HPDE6-E6E7 (cell line): ENCODE data around the gene USP47.
"Not testable (repeated sequence)": the region's sequence is repeated elsewhere in the genome, so short reads cannot be mapped to it uniquely, and the experiment has no call there.

Experiments
- DNase-seq: peaks from one replicate; pipeline ENCODE4 v3.0.0; 2011; ENCODE audit warnings: missing footprints; ENCODE audit errors: extremely low spot score

USP47 gene

DNA sequence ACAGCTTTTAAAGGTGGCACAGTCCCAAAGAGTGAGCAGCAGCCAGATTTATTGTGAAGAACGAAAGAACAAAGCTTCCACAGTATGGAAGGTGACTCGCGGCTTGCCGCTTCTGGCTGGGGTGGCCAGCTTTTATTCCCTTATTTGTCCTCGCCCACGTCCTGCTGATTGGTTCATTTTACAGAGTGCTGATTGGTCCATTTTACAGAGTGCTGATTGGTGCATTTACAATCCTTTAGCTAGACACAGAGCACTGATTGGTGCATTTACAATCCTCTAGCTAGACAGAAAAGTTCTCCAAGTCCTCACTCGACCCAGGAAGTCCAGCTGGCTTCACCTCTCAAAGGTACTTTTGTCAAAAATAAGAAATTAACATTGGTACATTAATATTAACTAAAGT lies 10.4 kb upstream of the USP47 start:
- not testable (repeated sequence) for DNase-seq

DNA sequence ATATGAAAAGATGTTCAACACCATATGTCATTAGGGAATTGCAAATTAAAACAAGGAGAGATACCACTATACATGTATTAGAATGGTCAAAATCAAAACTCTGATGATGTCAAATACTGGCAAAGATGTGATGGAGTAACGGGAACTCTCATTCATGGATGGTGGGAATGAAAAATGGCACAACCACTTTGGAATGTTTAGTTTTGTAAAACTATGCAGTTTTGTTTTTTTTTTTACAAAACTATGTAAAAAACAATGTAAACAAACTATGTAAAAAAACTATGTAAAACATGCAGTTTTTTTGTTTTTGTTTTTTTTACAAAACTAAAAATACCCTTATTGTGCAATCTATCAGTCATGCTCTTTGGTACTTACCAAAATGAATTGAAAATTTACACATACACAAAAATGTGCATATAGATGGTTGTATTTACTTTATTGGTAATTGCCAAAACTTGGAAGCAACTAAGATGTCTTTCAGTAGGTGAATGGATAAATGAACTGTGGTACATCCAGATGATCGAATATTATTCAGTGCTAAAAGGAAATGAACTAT lies 5.0 kb upstream of the USP47 start:
- no peak for DNase-seq

DNA sequence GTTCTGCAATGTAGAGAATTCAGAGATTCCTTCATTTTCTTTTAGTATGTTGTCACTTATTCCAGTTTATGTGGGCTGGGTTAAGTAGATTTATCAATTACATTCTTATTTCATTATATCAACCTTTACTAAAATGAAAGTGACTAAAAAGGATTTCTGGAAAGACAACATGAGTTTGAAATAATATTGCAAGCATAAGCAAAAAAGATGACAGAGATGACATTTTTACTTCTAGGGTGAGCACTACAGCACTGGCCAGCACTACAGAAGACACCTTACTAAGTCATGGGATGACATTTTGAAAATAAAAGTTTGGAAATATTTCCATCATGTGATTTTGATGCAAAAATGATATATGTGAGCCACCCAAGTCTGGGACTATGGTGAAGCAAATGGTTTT lies 2.1 kb upstream of the USP47 start:
- no peak for DNase-seq

DNA sequence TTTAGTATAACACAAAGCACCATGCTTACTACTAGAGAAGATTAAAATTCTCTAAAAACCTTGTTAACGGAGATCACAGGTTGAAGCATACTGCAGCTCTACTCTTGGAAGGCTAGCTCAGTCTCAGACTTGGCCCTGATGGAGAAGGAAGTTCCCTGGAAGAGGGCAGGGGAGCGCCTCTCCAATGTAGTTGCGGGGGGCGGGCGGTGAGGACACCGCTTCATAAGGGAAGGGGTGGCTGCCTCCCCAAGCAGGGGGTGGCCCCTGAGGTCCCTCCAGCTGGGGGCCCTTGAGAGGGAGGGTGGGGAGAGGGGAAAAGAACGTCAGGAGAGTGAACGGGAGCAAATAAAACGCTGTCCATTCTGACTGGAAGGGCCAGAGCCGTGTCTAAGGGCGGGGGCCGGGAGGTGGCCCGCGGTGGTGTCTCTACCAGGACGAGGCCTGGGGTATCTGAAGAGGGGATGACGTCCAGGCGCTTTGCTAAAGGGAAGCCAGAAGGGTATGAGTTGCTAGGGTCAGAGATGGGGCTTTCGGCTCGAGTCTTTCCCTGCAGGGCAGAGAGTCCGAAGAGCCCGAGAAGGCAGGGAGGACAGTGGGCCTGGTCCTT lies 553 bp upstream of the USP47 start:
- no peak for DNase-seq

DNA sequence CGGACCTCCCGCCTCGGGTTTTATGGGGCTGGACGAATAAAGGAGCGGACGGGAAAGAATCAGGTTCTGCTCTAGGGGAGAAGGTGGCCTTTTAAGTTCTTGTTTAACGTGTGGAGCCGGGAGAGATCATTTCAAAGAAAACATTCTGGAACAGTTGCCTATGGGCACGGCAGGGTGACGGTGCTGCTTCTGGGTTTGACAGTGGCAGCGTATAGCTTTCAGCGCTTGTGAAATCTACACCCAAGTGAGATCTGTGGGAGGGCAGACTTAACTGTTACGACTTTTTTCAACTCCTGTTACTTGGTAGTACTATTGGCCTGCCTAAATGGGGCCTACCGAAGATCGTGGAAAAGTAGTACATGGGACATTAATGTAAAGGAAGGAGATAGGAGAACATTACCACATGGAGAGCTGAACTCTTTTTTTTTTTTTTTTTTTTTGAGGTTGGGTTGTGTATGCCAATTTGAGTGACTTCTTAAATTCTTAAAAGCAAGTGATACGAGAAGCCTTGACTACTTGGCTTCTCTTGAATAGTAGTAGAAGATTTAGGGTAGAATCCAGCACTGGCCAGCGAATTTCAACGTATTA lies 743 bp downstream of the USP47 start:
- peak; percentile 21 for DNase-seq

DNA sequence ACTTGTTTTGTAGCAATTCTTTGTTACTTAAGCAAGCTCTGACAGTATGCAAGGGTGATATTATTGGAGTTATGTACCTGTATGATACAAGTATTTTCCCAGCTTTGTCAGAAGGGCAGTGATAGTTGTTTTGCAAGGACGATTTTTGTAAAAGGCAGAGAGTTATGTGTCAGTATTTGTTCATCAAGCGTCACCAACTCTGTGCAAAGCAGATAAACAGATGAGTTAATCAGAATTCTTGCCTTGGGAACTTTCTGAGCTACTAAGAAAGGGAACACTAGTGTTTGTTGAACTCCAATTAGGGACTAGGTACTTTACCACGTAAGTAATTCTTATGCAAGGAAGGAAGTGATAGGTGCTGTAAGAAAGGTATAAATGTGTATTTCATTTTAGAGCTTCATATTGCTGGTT lies 1.4 kb downstream of the USP47 start:
- DNase-seq, result peak; percentile 23

DNA sequence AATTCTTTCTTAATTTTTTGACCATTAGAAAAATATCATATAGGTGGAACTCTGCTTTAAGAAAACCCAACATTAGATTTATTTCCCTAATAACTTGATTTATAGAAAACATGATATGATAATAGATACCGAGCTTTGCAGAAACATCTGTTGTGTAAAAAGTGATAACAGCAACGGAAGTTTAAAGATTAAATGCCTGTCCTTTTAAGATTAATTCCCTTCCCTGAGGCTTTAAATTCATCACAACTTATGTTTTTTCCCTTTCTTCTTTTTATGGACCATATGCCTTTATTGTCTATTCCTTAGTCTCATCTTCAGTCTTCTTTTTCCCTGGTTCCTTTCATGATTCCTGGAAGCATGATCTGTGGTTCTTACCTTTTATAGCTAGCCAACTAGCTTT lies 1.9 kb downstream of the USP47 start:
- DNase-seq, result no peak

DNA sequence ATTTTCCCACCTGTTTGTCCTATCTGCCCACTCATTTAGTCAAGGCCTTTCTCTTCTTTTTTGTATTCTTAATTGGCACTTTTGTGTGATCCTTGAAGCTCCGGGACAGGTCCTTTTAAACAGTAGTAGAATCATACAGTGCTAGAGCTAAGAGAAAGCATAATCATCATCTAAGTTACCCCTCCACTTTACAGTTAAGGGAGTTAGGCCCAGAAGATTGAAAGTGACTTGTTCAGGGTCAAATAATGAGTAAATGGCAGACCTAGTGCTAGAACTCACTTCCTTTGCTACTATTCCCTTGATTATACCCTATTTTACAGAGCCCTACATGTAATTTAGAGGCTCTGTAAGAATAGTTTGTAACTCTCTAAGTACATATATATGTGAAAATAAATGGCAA lies 2.5 kb downstream of the USP47 start:
- DNase-seq, result no peak

DNA sequence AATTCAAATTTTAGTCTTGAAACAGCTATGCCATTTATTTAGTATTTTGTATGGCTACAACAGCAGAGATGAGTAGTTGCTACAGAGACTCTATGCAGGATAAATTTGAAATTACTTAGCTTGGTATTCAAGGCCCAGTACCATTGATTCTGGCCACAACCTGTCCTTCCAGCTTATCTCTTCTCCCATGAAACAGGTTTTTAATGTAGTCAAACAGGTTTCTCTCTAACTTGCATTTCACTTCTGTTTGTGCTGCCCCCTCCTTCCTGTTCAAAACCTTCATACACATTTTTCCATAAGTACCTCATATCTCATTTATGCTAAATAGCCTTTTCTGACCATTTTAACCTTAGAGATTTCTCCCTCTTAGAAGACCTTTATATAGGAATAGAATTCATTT lies 3.3 kb downstream of the USP47 start:
- DNase-seq, result peak; percentile 14

DNA sequence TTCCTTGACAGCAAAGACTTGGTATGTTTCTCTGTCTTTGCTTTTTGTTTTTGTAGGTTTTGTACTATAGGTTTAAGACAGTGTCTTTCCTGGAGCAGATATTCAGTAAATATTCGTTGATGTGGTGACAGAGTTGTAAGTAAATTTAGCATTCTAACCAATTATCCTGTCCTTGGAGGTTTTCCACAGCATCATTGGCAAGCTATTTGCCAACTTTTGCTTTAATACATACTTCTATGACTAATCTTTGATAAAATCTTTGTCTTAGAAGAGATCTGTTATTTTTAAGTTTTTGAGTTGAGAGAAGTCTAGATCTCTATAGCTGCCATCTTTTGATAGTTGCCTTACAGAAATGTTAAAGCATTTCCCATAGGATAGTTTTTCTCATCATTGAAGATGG lies 3.8 kb downstream of the USP47 start:
- DNase-seq, result no peak

DNA sequence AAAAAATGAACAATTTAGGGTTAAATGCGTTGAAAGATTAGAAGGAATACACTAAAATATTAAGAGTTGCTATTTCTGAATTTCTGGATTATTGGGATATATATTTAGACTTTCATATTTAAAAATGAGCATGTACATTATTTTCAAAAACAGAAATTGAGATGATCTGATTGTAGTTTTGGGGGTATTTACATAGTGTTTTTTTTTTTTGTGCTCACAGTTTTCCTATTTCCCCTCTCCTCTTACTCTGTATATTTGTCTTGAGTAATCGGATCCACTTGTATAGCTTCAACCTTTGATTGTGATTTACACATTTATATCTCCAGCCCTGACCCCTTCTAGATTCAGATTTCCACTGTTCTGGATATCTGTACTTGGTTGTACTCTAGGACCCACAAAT lies 5.3 kb downstream of the USP47 start:
- DNase-seq, result no peak

DNA sequence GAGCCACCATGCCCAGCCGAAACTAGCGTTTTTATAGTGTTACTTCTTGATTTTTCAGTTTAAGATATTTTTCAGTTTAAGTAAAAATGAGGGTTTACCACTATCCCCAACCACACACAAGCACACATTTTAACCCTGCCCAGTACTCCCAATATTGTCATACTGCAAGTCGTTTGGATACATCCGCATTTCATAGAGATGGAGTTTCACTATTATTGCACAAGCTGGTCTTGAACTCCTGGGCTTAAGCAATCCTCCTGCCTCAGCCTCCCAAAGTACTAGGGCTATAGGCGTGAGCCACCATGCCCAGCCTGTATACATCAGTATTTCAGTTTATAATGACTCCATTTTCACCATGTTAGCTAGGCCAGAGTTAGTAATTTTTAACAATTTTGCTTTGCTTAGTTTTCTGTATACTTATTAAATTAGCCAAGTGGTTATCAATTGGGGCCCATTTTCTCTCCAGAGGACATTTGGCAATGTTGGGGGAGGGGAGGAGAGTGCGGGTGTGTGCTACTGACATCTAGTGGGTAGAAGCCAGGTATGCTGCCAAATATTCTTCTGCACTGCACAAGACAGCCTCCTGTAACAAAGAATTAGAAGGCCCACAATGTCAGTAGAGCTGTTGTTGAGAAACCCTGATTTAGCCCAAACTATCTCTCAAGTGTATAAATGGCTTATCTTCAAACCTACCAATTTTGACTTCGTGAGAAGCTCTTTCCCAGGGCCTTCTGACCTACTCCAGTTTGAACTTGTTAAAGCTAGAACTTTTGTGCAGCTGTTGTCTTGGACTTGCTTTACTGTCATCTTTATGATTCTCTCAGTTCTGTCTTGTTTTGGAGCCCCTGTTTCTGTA lies 7.3 kb downstream of the USP47 start:
- DNase-seq, result peak; percentile 20

DNA sequence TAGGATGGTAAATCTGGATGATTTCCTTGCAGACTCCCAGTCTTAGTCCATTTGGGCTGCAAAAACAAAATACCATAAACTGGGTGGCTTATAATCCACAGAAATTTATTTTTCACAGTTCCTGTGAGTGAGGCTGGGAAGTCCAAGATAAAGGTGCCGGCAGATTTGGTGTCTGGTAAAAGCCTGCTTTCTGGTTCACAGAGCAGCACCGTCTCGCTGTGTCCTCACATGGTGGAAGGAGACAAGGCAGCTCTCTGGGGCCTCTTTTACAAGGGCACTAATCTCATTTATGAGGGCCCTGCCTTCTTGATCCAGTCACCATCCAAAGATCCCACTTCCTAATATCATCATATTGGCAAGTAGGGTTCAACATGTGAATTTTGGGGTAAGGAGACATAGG lies 8.9 kb downstream of the USP47 start:
- no peak for DNase-seq

DNA sequence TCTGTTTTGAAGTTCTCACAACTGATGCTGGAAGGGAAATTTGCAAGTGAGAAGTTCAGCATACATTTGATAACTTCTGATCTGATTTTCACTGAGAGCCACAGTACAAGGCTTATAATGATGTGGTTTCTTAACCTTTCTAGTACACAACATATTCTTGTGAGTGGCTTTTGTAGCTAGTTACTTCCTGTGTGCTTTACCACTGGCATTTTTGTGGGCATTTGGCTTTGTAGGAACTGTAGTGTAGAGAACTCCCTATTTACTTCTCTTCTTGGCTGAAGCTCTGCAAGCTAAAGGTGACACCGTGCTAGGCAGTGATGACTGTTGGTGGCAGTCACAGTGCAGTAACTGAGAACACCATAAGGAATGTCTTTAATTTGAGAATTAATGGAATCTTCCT lies 14.9 kb downstream of the USP47 start:
- no peak for DNase-seq

DNA sequence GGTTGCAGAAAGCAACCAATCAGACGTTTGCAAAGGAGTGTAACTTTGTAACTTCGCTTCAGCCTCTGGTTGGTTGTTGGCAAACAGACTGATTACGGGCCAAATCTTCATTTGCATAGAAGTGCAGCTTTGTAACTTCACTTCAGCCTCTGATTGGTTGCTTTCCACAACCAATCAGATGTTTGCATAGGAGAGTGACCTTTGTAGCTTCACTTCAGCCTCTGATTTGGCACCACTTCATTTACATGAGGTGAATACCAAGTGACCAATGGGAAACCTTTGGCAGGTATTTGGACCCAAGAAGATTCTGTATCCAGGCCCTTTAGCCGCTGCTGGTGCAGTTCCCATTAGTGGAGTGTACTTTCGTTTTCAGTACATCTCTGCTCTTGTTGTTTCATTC lies 16.0 kb downstream of the USP47 start:
- DNase-seq, result no peak

DNA sequence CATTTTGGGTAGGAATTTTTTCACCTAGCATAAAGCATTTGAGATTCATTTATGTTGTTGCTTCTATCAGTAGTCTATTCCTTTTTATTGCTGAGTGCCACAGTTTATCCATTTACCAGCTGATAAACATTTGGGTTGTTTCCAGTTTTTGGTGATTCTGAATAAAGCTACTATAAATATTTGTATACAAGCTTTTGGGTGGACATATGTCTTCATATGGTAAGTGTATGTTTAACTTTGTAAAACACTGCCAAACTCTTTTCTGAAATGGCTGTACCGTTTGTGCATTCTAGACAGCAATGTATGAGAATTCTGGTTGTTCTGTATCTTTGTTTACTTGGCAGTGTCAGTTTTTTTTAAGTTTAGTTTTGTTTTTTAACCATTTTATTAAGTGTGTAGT lies 16.9 kb downstream of the USP47 start:
- DNase-seq, result no peak

DNA sequence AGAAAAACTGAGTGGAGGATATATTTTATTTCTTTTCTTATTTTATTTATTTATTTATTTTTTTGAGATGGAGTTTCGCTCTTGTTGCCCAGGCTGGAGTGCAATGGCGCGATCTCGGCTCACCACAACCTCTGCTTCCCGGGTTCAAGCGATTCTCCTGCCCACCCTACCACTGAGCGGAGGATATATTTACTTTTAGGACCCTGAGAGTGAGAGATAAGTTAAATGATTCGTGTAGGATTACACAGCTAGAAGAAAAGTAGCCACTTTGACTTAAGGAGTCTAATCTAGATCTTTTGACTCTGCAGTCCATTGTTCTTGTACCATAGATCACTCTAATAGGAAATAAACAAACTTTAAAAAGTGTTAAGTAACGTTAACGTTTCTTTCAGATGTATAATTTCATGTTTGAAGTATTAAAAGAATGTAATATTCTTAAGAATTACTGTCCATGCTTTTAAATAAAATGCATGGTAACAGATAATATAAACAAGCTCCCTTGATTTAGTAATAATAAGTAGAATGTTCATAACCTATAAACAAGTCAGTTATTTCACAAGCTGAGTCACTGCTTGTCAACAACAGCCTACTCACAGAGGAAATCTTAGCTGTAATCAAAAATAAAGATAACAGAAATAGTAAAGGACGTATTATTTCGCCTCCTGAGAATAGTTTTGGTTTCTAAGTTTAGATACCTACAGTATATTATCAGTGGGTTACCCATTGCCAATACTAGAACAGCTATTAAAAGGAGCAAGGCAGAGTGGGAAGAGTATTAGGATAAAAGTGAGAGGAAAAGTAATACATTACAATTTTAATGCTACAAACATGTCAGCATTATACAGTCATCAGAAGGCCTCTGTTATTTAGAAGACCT lies 18.6 kb downstream of the USP47 start:
- no peak for DNase-seq

DNA sequence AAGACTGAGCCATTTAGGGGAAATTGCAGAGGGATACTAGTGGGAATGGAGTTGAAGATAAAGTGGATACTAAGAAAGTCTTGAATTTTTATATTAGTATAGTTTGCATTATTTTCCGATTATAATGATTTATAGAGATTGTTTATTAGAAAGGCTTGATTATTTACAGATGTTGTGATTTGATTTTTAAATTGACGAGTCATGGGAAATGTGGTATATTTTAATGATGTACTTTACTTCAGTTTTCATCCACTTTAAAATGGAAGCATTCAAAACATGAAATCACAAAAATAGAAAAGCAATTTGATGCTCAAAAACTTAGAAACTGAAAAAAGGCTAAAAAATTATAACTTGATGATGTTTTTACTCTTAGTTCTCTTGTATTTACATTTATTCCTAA lies 21.2 kb downstream of the USP47 start:
- DNase-seq, result no peak

DNA sequence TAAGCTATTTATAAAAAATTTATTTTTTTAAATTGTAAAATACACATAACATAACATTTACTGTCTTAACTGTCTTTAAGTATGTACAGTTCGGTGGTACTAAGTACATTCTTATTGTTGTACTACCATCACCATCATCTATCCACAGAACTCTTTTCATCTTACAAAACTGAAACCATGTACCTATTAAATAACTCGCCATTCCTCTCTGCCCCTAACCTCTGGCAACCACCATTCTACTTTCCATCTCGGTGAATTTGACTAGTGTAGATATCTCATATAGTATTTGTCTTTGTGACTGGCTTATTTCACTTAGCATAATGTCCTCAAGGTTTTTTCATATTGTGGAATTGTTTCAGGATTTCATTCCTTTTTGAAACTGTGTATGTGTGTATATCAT lies 22.6 kb downstream of the USP47 start:
- DNase-seq, result no peak

DNA sequence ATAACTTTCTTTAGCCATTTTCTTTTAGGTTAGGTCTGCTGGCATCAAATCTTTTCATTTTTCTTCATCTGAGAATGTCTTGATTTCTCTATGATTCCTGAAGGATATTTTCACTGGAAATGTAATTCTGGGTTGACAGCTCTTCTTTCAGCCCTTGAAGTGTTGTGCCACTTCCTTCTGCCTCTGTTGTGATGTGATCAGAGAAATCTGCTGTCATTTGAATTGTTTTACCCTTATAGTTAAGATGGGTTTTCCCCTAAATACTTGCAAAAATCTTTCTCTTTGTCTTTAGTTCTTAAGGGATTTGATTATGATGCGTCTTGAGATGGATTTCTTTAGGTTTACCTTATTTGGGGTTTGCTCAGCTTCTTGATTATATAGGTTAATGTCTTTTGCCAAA lies 23.0 kb downstream of the USP47 start:
- DNase-seq, result no peak

DNA sequence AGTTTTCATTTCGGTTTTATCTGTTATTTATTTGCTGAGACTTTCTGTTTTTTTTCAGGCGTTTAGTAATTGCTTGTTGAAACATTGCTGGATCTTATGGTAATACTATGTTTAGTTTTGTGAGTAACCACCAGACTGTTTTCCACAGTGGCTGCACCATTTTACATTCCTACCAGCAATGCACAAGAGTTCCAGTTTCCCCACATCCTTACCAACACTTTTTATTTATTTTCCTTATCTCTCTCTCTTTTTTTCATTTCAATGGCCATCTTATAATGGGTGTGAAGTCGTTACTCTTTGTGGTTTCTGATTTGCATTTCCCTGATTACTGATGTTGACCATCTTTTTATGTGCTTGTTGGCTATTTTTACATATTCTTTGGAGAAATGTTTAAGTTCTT lies 23.7 kb downstream of the USP47 start:
- no peak for DNase-seq

DNA sequence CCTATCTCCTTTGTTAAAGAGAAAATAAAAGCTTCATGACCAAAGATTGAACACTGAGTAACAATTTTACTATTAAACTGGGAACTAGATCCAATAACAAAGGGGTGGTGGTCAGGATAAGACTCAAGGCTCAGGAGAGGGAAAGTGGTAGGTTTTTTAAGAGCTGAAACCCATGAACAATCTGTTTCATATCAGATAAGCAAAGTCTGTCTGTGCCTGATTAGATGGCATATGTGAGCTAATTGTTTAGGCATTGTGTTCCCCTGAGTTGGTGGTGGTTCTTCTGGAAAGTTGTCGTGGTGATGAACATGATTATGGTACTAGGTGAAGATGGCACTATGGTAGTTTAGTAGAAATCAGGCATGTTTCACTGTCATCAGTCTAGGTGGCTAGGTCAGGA lies 24.4 kb downstream of the USP47 start:
- DNase-seq, result no peak
